Right lobe of liver (tissue), 6 donors: ENCODE measurements around the gene PHYH. TPM values are rescaled to one million over a fixed set of nuclear protein-coding genes. Genes with fewer than 3 reads are reported as not detected.

ENCODE experiments used
- ATAC-seq, 4 donors: fragments of 200-7000 bp; cut with Tn5 transposase; one replicate each; pipeline ENCODE4 v1.9.1; 2020; ENCODE audit warnings: mild to moderate bottlenecking in 4 of 4, moderate library complexity in 4 of 4
- DNase-seq, 3 donors: peaks; one replicate each; pipeline ENCODE4 v3.0.0-alpha.2; 2020
- H3K27ac ChIP-seq, 3 donors: fragments of 200-600 bp; one replicate each; pipeline ENCODE4 v1.8.0; 2022
- H3K27me3 ChIP-seq, 2 donors: fragments of 200-600 bp; one replicate each; pipeline ENCODE4 v1.8.0; 2022
- H3K36me3 ChIP-seq, 4 donors: fragments of 200-600 bp; sonication (generic) in 1 of 4; one replicate each; pipeline versions ENCODE4 v1.5.1 to v1.8.0; 2017 to 2022; ENCODE audit warnings: control low read depth in 1 of 4
- H3K4me1 ChIP-seq, 4 donors: fragments of 200-600 bp; sonication (generic) in 1 of 4; one replicate each; pipeline versions ENCODE4 v1.5.1 to v1.8.0; 2017 to 2022; ENCODE audit warnings: control low read depth in 1 of 4
- H3K4me3 ChIP-seq, 3 donors: fragments of 200-600 bp; one replicate each; pipeline ENCODE4 v1.8.0; 2022
- H3K9me3 ChIP-seq, 4 donors: fragments of 200-600 bp; sonication (generic) in 1 of 4; one replicate each; pipeline versions ENCODE4 v1.5.1 to v1.8.0; 2017 to 2022; ENCODE audit warnings: control low read depth in 1 of 4
- CTCF ChIP-seq, 4 donors: fragments of 200-600 bp in 3 of 4; fragments of 450-650 bp in 1 of 4; IDR thresholded peaks; one replicate each; pipeline versions ENCODE4 v1.5.1 to v1.8.0; 2016 to 2022; ENCODE audit warnings: antibody characterized with exemption in 4 of 4, mild to moderate bottlenecking in 2 of 4
- POLR2A ChIP-seq: fragments of 450-650 bp; IDR thresholded peaks from one replicate; pipeline ENCODE4 v1.6.1; 2017; ENCODE audit warnings: antibody characterized with exemption, mild to moderate bottlenecking
- WGBS: methylation state at CpG from one replicate; pipeline ENCODE4 v1.1.6; 2018; ENCODE audit warnings: low coverage, low lambda C conversion rate; ENCODE audit not compliant: insufficient coverage; ENCODE audit errors: missing lambda C conversion rate; 5-methylcytosine and 5-hydroxymethylcytosine counted together
- intact Hi-C, 2 donors: fragments of 100-400 bp; cut with DNase I; formaldehyde crosslinking; loops; one replicate each; pipeline versions ENCODE4 v1.11.2 to v1.14.1; 2022
- total RNA-seq, 6 experiments: library from RNA; depleted of rRNA in 2 of 6; stranded (reverse); fragments of >200 nt in 2 of 6; fragmentation: NEBNext Ultra II Directional in 3 of 6; extraction: Animal tissue kit (Norgen Biotek cat#: 25700) in 3 of 6; gene quantifications; one replicate each; pipeline versions ENCODE4 v1.1.0 to v1.2.4, GENCODE V29; 2016 to 2023
- donor health status: DM: no; HTN: yes; CAD: no.
- donor health status: DM: no; HTN: no; CAD: no.
- donor health status: DM: no; HTN: no; CAD: no.
- donor health status: DM: no; HTN: yes; CAD: no.
- donor health status: DM: no; HTN: yes; CAD: no.

Gene PHYH
- total RNA-seq, 6 experiments from 2014 or later, result 76.8 to 204 (median 141) TPM

GRCh38 chr10:13309792-13310191, 9.9 kb upstream of the PHYH start:
- ATAC-seq (no peak), DNase-seq (no peak)
- Histone ChIP-seq H3K9me3 (no peaks in the 10 kb centered on the region), H3K4me1 (no peaks in the 10 kb centered on the region), H3K27me3 (no peaks in the 10 kb centered on the region), H3K4me3 (no peak overlapping the region), H3K36me3 (no peaks in the 10 kb centered on the region), H3K27ac (no peak overlapping the region)
- TF ChIP-seq CTCF (IDR thresholded peaks at IDR 0.05) (no peak), POLR2A (no peak)
- intact Hi-C loops, result no loop called here
- WGBS, result 100% methylated on average over 2 of the region's 2 CpGs

- no peak for ATAC-seq
- intact Hi-C loops, result no loop called here
- WGBS, result 68% methylated on average over 6 of the region's 6 CpGs
- H3K27ac ChIP-seq, result no peak overlapping the region
- no peak for TF ChIP-seq POLR2A
- no peak for TF ChIP-seq CTCF (IDR thresholded peaks at IDR 0.05)
- H3K4me3 ChIP-seq, result no peak overlapping the region
- no peaks in the 10 kb centered on the region for H3K9me3 ChIP-seq
- H3K4me1 ChIP-seq, result no peaks in the 10 kb centered on the region
- H3K36me3 ChIP-seq, result no peaks in the 10 kb centered on the region
- H3K27me3 ChIP-seq, result no peaks in the 10 kb centered on the region
- no peak for DNase-seq
Observed at GRCh38 chr10:13308096-13308495, 8.2 kb upstream of the PHYH start.

- DNase-seq, result no peak
- 79% methylated on average over 5 of the region's 6 CpGs for WGBS
- intact Hi-C loops, result no loop called here
Observed at GRCh38 chr10:13306103-13306502, 6.2 kb upstream of the PHYH start.

GRCh38 chr10:13302821-13303555, 3.1 kb upstream of the PHYH start:
- Histone ChIP-seq H3K4me3 (peak overlapping the region; percentile 48 to 86 (median 75)), H3K27me3 (no peaks in the 10 kb centered on the region), H3K4me1 (peaks cover 0 to 9% (median 0%) of the 10 kb centered on the region in 4 donors), H3K9me3 (no peaks in the 10 kb centered on the region), H3K27ac (peak overlapping the region; percentile 99 to 100 (median 100)), H3K36me3 (no peaks in the 10 kb centered on the region)
- TF ChIP-seq CTCF (IDR thresholded peaks at IDR 0.05) (no peak), POLR2A (no peak)
- intact Hi-C loops, result no loop called here
- DNase-seq (no peak), ATAC-seq (no peak)
- 79% methylated on average over 19 of the region's 23 CpGs for WGBS

More at GRCh38 chr10:13306103-13306502, 6.2 kb upstream of the PHYH start:
- TF ChIP-seq POLR2A (no peak), CTCF (IDR thresholded peaks at IDR 0.05) (no peak)
- H3K27ac ChIP-seq, result no peak overlapping the region
- no peak for ATAC-seq
- no peak overlapping the region for H3K4me3 ChIP-seq
- H3K27me3 ChIP-seq, result no peaks in the 10 kb centered on the region
- H3K4me1 ChIP-seq, result no peaks in the 10 kb centered on the region
- no peaks in the 10 kb centered on the region for H3K9me3 ChIP-seq
- H3K36me3 ChIP-seq, result no peaks in the 10 kb centered on the region
